NCI-H345 treated with DMSO at 0.1 percent for 48 hours (cell line): ENCODE data around the gene FBN1.

ENCODE experiments used
- DNase-seq: peaks from one replicate; lab custom pipeline; 2025; ENCODE audit not compliant: unreplicated experiment; lab: John Stamatoyannopoulos, UW

Gene FBN1

DNA sequence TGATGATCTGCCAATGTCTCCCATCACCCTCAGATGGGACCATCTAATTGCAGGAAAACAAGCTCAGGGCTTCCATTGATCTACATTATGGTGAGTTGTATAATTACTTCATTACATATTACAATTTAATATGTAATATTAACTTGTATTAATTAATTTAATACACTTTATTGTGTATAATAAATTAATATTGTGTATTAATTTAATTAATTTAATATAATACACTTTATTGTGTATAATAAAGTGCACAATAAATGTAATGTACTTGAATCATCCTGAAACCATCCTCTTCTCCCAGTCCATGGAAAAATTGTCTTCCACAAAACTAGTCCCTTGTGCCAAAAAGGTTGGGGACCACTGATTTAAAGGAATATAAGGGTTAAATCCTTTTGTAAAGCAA is 123.4 kb downstream of the FBN1 start:
- DNase-seq: no peak

GRCh38 chr15:48520376-48521155 is 124.9 kb downstream of the FBN1 start:
- DNase-seq: no peak

GRCh38 chr15:48516121-48516520 is 129.4 kb downstream of the FBN1 start:
- no peak for DNase-seq

- no peak for DNase-seq
Measured at GRCh38 chr15:48515500-48515899, 130.0 kb downstream of the FBN1 start.

DNA sequence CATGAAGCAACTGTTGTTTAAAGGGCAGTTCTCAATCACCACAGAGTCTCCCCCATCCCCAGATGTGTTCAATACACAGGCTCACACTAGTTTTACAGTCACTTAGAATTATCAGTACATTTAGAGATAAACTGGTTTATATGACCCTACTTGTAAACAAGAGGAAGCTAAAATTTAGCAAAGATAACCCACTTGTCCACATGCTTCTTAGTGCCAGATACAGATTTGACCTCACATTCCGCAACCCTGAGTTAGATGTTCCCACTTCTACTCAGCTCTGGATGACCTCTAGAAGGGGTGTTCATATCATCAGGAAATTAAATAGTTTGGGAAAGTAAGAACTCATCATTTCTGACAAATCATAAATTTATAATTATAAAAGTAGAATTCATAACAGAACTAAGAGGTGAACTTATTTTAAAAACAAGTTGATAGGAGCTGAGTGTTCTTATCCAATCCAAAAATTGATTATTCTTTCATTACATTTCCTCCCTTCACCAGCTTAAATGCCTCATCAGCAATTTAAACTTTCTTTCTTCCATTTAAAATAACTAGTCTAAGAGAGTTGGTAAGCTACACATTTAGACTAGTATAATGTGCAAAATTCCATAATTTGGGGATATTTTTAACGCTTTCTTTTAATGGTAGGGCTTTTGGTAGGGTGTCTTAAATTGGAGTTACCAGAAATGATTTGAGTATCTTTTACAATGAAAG is 131.2 kb downstream of the FBN1 start:
- DNase-seq: no peak

DNA sequence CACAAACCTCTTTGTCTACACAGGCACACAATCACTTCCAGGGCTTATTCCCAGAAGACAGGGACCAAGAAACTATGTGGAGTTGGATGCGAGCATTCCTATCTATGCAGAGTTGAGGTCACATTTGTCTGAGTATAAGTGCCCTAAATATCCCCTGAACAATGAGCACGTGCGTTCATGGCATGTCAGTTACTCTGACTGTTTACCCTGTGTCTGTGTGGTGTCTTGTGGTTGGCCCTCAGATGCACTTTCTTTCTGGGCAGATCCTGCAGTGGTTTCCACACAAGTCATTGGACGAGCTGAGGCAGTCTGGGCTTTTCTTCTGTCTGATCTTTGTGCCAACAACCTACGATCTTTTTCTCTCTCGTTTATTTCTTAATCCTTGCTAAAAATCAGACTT is 134.5 kb downstream of the FBN1 start:
- DNase-seq: no peak

GRCh38 chr15:48507416-48508065 is 138.0 kb downstream of the FBN1 start:
- no peak for DNase-seq

DNA sequence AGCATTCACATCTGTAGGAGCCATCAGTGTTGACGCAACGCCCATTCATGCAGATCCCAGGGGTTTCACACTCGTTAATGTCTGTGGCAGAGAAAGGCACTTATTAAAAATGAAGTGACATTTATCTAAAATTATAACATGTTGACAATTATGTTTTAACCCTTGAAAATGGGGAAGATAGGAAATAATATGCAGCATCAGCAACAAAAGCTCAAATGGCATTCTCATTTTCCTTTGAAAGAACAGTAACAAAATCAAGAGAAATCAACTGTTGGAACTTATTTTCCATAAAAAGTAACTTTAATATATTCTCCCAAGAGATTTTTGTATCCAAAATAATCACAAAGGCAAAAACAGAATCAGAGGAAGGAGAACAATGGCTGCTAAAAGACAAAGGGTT is 140.4 kb downstream of the FBN1 start:
- no peak for DNase-seq

- DNase-seq: no peak
Measured at GRCh38 chr15:48501208-48501607, 144.3 kb downstream of the FBN1 start.

- no peak for DNase-seq
Measured at GRCh38 chr15:48500595-48500994, 144.9 kb downstream of the FBN1 start.

- DNase-seq: no peak
Measured at GRCh38 chr15:48499978-48500377, 145.5 kb downstream of the FBN1 start.

DNA sequence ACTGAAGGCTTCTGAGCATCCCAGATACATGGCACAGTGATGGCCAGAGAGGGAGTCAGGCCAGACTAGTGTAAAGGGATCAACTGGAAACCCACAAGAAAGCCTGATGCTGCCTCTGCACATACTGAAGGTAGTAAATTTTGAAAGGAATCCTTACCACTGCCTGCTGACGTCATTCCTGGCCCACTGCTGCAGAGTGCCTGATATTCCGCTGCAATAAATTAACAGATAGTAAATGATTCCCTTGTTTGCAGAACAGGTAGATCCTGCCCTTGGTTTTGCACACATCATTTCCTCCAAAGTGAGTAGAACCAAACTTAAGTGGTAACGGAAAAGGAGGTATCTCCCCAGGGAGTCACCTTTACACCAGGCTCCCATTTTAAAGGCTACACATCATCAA is 146.7 kb downstream of the FBN1 start:
- no peak for DNase-seq

DNA sequence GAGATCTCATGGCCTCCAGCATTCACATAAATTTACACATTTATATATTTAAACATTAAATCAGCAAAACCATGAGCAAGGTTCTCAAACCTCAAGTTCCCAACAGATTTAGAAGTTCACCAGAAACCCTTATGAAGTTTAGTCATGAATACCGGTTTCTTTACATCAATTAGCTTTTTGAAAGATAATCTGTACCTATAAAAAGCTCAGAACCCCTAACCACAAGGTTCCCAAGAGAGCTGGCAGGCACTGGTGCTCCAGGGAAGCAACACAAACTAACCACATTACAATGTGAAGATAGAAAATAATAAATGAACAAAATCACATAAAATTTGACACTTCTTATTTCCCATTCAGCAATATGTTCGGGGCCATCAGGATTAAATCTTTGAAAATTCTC is 150.9 kb downstream of the FBN1 start:
- no peak for DNase-seq

DNA sequence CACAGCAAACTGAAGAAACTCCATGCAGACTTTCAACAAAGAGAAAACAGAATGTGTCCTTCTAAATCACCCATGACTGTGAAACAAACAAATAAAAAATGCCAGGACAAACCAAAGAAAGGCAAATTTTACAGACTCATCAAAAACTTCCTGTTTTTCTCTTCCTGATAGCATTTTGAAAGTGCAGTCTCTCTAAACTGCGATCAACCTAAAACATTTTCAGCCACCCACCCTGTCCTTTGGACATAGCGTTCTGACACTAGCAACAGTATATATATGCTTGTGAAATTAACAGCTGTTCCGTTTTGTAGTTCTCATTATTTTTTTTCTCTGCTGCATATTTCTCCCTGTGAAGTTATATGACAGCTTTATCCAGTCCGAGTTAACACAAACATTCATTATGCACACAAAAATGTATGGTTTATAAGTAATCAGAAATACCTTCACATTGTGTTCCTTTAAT is 151.7 kb downstream of the FBN1 start:
- DNase-seq: no peak

DNA sequence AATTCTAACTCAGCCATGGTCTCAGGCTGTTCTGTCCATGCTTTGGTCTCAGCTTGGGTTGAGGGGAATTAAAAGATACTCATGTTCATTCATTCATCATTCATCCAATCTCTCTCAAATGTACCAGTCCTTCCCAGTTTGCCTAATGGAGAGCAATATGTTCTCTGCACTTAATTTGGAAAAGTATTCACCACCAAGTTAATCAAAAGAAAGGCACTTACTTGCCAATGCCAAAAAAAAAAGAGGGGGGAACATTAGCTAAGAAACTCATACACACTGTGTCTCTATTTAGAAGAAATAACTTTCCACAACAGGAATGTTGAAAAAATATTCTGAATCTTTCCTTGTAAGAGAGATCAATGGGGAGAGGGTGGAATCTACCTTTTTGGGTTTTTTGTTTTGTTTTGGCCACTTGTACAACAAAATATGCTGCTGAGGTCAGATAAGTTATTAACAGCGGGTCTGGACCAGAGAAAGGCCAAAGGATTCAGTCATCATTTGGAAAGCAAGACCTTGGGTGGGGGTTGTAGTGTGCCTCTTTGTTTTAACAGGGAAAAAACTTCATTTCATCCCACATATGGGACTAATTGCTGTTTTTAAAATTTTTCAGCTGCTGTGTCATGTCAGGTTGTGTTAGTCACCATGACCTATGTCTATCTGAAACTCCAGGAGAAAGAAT is 152.3 kb downstream of the FBN1 start:
- no peak for DNase-seq

DNA sequence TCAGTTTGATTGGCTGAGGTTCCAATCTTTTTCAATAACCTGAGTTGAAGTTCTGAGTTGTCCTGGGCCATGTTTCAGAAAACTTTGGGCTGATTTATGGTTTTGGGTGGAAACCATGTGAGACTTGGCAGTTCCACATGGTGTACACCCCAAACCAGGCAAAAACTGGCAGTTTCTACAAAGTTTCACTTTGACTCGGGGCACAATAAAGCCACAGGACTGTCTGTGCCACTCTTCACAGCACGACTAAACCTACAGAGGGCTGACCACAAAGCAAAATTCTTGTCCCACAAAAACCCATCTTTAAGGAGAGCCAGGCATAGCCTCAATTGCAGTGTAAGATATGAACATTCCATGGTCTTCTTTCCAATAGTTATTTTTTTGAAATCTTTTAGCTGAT is 159.3 kb downstream of the FBN1 start:
- no peak for DNase-seq

- no peak for DNase-seq
Measured at GRCh38 chr15:48481802-48482201, 163.7 kb downstream of the FBN1 start.

DNA sequence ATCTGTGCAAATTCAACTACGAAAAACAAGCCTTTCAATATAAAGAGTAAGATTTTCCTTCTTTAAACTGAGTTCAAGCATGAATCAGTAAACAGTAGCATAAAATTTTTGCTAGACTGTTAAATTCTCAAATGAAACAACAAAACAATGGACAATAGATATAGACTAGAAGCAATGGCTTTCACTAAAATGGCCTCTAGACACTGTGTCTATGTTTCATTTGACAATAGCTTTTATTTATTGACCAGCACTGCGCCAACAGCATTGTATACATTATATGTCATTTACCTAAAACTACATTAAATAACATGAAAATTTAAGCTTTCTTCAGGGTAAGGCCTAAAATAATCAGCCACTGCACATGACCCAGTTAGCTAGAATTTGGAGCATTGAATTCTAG is 165.8 kb downstream of the FBN1 start:
- DNase-seq: no peak

- no peak for DNase-seq
Measured at GRCh38 chr15:48478581-48478980, 166.9 kb downstream of the FBN1 start.

DNA sequence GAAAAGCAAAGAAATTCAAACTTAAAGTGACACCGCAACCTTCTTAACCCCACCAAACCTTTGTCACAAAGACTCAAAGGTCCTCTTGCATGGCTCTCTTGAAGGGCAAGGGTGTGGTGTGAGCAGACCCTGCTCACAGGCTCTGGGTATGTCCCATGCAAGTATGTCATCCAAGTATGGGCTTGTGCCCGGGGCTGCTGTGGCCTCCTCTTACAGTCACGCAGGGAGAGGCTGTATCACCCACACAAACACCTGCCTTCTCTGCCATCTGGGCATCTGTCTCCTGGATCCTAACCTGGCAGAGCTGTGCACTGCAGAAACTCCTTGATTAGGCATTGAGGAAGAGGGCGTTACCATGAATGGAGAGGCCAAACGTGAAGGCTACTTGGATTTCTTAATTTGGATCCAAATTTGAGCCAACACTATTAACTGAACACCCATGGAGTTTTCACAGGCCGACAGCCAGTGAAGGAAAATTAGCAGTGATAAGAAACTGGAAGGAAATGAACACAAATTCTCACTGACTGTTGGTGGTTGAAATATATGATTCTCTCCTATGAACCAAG is 167.6 kb downstream of the FBN1 start:
- no peak for DNase-seq
